Neural cell (in vitro differentiated cells): ENCODE measurements around the gene SMC3. TPM values are rescaled to one million over a fixed set of nuclear protein-coding genes. Genes with fewer than 3 reads are reported as not detected.
A peak's percentile ranks its signal among the peaks of the same experiment; 100 is the strongest.

Experiments
- H2AFZ ChIP-seq: fragments of 200-600, 300-800 bp; sonication (generic), shearing (Covaris generic); 2 replicates; pipeline ENCODE4 v1.6.0; 2014; ENCODE audit warnings: low read depth, mild to moderate bottlenecking, antibody characterized with exemption, low read length, moderate library complexity
- H3F3A ChIP-seq: fragments of 200-600 bp; shearing (Covaris generic); 2 replicates; pipeline ENCODE4 v1.6.1; 2016; ENCODE audit warnings: mild to moderate bottlenecking, moderate library complexity, mixed read lengths, antibody characterized with exemption, low read length; ENCODE audit not compliant: insufficient read depth, poor library complexity, severe bottlenecking
- H3K27ac ChIP-seq: fragments of 200-600, 300-800 bp; sonication (generic), shearing (Covaris generic); 2 replicates; pipeline ENCODE4 v1.5.1; 2014; ENCODE audit warnings: mild to moderate bottlenecking, low read length, moderate library complexity
- H3K27me3 ChIP-seq: fragments of 300-800, 200-600 bp; sonication (generic), shearing (Covaris generic); 2 replicates; pipeline ENCODE4 v1.6.0; 2014; ENCODE audit warnings: mild to moderate bottlenecking, low read depth, low read length, moderate library complexity; ENCODE audit not compliant: insufficient read depth
- H3K36me3 ChIP-seq: fragments of 300-800, 200-600 bp; sonication (generic), shearing (Covaris generic); 2 replicates; pipeline ENCODE4 v1.5.1; 2014; ENCODE audit warnings: mild to moderate bottlenecking, antibody characterized with exemption, low read length, moderate library complexity; ENCODE audit not compliant: insufficient read depth
- H3K4me2 ChIP-seq: fragments of 300-800, 200-600 bp; sonication (generic), shearing (Covaris generic); 2 replicates; pipeline ENCODE4 v1.6.0; 2014; ENCODE audit warnings: mild to moderate bottlenecking, low read length
- H3K4me3 ChIP-seq: fragments of 300-800, 200-600 bp; sonication (generic), shearing (Covaris generic); 2 replicates; pipeline ENCODE4 v1.5.1; 2014; ENCODE audit warnings: mild to moderate bottlenecking, low read length, moderate library complexity
- H3K79me2 ChIP-seq: fragments of 200-600 bp; shearing (Covaris generic); replicated peaks from 2 replicates; pipeline ENCODE4 v1.6.0; 2014; ENCODE audit warnings: mild to moderate bottlenecking, low read length, moderate library complexity; ENCODE audit not compliant: insufficient read depth
- H3K9ac ChIP-seq: fragments of 300-800, 200-600 bp; sonication (generic), shearing (Covaris generic); 2 replicates; pipeline ENCODE4 v1.6.1; 2016; ENCODE audit warnings: mild to moderate bottlenecking, low read length, mixed read lengths
- H3K9me2 ChIP-seq: fragments of 200-600 bp; shearing (Covaris generic); 2 replicates; pipeline ENCODE4 v1.6.1; 2016; ENCODE audit warnings: mild to moderate bottlenecking, low read length, mixed read lengths; ENCODE audit not compliant: insufficient read depth
- H3K9me3 ChIP-seq: fragments of 200-600, 300-800 bp; sonication (generic), shearing (Covaris generic); 2 replicates; pipeline ENCODE4 v1.6.1; 2016; ENCODE audit warnings: mild to moderate bottlenecking, mixed run types, low read length, moderate library complexity, mixed read lengths
- H4K20me1 ChIP-seq: fragments of 200-600 bp; shearing (Covaris generic); 2 replicates; pipeline ENCODE4 v1.6.1; 2016; ENCODE audit warnings: mild to moderate bottlenecking, mixed run types; ENCODE audit not compliant: insufficient read depth
- CTCF ChIP-seq: fragments of 450-650 bp; IDR thresholded peaks from 2 replicates; pipeline ENCODE4 v1.5.1; 2014; ENCODE audit warnings: antibody characterized with exemption, mild to moderate bottlenecking, moderate library complexity; ENCODE audit not compliant: poor library complexity, severe bottlenecking
- EP300 ChIP-seq: fragments of 450-650 bp; conservative IDR thresholded peaks from 2 replicates; pipeline ENCODE4 v1.6.1; 2014; ENCODE audit warnings: antibody characterized with exemption, mild to moderate bottlenecking, moderate library complexity; ENCODE audit not compliant: poor library complexity, severe bottlenecking
- EZH2 ChIP-seq: fragments of 200-600, 300-800 bp; shearing (Covaris generic), sonication (generic); IDR thresholded peaks from 2 replicates; pipeline ENCODE4 v1.6.1; 2014; ENCODE audit warnings: antibody characterized with exemption, low read length, borderline replicate concordance, mild to moderate bottlenecking; ENCODE audit not compliant: insufficient read depth, poor library complexity, severe bottlenecking
- MXI1 ChIP-seq: fragments of 450-650 bp; conservative IDR thresholded peaks from 2 replicates; pipeline ENCODE4 v1.6.1; 2014; ENCODE audit warnings: antibody characterized with exemption, mild to moderate bottlenecking; ENCODE audit not compliant: poor library complexity, severe bottlenecking
- POLR2AphosphoS5 ChIP-seq: IDR thresholded peaks from 2 replicates; pipeline ENCODE4 v1.6.1; 2012
- RAD21 ChIP-seq: fragments of 450-650 bp; conservative IDR thresholded peaks from 2 replicates; pipeline ENCODE4 v1.6.1; 2014; ENCODE audit warnings: antibody characterized with exemption, mild to moderate bottlenecking, moderate library complexity
- SMC3 ChIP-seq: fragments of 450-650 bp; conservative IDR thresholded peaks from 2 replicates; pipeline ENCODE4 v1.6.1; 2014; ENCODE audit warnings: antibody characterized with exemption, mild to moderate bottlenecking, moderate library complexity; ENCODE audit not compliant: poor library complexity
- TAF1 ChIP-seq: IDR thresholded peaks from 2 replicates; pipeline ENCODE4 v1.6.1; 2012; ENCODE audit warnings: low read depth
- polyA plus RNA-seq: library from polyadenylated mRNA; depleted of rRNA; stranded (reverse); fragments of >200 nt; gene quantifications from 2 replicates; pipeline ENCODE4 v1.2.3, GENCODE V29; 2014
- TF ChIP-seq, protein P1 (sequence below): IDR thresholded peaks from 2 replicates; pipeline ENCODE4 v1.6.1; 2012; ENCODE audit warnings: borderline replicate concordance

SMC3 gene
- polyA plus RNA-seq, 1 donor from 2014 or later: 67.7 TPM

DNA sequence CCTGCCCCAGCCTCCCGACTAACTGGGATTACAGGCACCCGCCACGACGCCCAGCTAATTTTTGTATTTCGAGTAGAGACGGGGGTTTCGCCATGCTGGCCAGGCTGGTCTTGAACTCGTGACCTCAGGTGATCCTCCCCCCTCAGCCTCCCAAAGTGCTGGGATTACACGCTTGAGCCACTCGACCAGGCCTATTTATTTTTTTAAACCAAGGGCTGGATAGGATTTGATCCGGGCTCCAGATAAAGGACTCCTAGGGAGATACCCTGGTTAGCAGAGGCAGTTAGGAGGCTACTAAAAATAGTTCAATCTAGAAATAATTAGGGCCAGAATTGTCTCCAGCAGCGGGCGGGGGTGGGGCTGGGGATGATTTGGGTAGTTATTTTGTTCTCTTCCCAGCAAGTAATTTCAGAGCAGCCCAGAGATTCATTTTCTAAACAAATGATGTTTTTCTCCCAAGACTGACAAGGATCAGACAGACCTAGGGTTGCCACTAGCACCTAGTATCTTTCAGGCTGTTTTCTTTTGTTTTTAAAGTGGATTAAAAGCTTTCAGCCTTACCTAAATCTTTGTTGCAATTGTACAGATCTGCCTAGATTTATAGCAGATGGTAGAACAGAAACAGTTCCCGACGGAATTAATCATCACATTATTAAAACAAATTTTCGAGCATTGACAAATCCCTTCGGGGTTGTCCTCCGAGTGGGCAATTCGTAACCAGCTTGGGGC lies 859 bp upstream of the SMC3 start:
- no peaks in the 10 kb centered on the region for H3K9me3 ChIP-seq
- no peaks in the 10 kb centered on the region for H3F3A ChIP-seq
- H3K27ac ChIP-seq: peak overlapping the region; percentile 88
- peak overlapping the region; percentile 95 for H3K9ac ChIP-seq
- no peaks in the 10 kb centered on the region for H3K27me3 ChIP-seq
- H4K20me1 ChIP-seq: no peaks in the 10 kb centered on the region
- peaks cover 40% of the 10 kb centered on the region for H3K79me2 ChIP-seq
- H3K36me3 ChIP-seq: no peaks in the 10 kb centered on the region
- peak overlapping the region; percentile 78 for H2AFZ ChIP-seq
- peak overlapping the region; percentile 84 for H3K4me2 ChIP-seq
- no peaks in the 10 kb centered on the region for H3K9me2 ChIP-seq
- no peak for TF ChIP-seq CTCF
- no peak for TF ChIP-seq MXI1
- TF ChIP-seq EZH2: no peak
- no peak for TF ChIP-seq RAD21
- no peak for TF ChIP-seq EP300
- no peak for TF ChIP-seq SMC3
- TF ChIP-seq, protein P1, sequence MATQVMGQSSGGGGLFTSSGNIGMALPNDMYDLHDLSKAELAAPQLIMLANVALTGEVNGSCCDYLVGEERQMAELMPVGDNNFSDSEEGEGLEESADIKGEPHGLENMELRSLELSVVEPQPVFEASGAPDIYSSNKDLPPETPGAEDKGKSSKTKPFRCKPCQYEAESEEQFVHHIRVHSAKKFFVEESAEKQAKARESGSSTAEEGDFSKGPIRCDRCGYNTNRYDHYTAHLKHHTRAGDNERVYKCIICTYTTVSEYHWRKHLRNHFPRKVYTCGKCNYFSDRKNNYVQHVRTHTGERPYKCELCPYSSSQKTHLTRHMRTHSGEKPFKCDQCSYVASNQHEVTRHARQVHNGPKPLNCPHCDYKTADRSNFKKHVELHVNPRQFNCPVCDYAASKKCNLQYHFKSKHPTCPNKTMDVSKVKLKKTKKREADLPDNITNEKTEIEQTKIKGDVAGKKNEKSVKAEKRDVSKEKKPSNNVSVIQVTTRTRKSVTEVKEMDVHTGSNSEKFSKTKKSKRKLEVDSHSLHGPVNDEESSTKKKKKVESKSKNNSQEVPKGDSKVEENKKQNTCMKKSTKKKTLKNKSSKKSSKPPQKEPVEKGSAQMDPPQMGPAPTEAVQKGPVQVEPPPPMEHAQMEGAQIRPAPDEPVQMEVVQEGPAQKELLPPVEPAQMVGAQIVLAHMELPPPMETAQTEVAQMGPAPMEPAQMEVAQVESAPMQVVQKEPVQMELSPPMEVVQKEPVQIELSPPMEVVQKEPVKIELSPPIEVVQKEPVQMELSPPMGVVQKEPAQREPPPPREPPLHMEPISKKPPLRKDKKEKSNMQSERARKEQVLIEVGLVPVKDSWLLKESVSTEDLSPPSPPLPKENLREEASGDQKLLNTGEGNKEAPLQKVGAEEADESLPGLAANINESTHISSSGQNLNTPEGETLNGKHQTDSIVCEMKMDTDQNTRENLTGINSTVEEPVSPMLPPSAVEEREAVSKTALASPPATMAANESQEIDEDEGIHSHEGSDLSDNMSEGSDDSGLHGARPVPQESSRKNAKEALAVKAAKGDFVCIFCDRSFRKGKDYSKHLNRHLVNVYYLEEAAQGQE: no peak
- TF ChIP-seq TAF1: no peak
- TF ChIP-seq POLR2AphosphoS5: no peak
- H3K4me3 ChIP-seq: peak overlapping the region; percentile 91

- H3K36me3 ChIP-seq: no peaks in the 10 kb centered on the region
- no peaks in the 10 kb centered on the region for H3K9me2 ChIP-seq
- TF ChIP-seq EZH2 (no peak), SMC3 (no peak), MXI1 (peak; percentile 26), EP300 (no peak), POLR2AphosphoS5 (peak; percentile 8)
- H3F3A ChIP-seq: no peaks in the 10 kb centered on the region
- H3K9ac ChIP-seq: peak overlapping the region; percentile 95
- H4K20me1 ChIP-seq: no peaks in the 10 kb centered on the region
- peak overlapping the region; percentile 90 for H2AFZ ChIP-seq
- H3K27ac ChIP-seq: peak overlapping the region; percentile 88
- H3K9me3 ChIP-seq: no peaks in the 10 kb centered on the region
- H3K4me2 ChIP-seq: peak overlapping the region; percentile 95
- H3K4me3 ChIP-seq: peak overlapping the region; percentile 91
- peaks cover 56% of the 10 kb centered on the region for H3K79me2 ChIP-seq
- H3K27me3 ChIP-seq: no peaks in the 10 kb centered on the region
These were observed 700 bp downstream of the SMC3 start for GRCh38 chr10:110568055-110568735.
